ENCODE measurements around the gene CCDC27.

DNA sequence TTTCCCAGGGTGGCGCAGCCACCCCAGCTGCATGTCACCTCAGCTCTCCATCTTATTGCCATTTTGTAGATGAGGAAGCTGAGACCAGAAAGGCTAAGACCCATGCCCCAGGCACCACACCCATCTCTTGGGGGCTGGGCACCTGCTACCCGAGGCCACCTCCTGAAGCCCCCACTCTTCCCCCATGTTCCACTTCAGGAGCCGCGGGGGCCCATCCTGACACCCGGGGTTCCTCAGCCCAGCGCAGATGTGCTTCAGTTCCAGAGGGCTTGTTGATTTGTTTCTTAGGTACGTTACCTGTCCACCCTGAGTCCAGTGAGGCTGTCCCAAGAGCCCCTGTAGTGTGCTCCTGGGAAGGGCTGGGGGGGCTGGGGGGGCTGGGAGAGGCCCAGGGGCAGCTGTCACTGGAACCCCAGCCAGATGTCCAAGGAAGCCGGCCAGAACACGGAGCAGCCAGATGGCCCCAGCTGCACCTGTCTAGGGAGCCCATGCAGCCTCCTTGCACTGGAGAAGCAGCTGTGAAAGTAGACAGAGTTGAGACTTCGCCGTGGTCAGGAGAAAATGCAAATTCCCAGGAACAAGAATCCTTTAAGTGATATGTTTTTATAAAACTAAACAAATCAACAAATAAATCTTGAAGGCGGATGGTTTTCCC is 17.1 kb upstream of the CCDC27 start:
- TF ChIP-seq, protein P1, sequence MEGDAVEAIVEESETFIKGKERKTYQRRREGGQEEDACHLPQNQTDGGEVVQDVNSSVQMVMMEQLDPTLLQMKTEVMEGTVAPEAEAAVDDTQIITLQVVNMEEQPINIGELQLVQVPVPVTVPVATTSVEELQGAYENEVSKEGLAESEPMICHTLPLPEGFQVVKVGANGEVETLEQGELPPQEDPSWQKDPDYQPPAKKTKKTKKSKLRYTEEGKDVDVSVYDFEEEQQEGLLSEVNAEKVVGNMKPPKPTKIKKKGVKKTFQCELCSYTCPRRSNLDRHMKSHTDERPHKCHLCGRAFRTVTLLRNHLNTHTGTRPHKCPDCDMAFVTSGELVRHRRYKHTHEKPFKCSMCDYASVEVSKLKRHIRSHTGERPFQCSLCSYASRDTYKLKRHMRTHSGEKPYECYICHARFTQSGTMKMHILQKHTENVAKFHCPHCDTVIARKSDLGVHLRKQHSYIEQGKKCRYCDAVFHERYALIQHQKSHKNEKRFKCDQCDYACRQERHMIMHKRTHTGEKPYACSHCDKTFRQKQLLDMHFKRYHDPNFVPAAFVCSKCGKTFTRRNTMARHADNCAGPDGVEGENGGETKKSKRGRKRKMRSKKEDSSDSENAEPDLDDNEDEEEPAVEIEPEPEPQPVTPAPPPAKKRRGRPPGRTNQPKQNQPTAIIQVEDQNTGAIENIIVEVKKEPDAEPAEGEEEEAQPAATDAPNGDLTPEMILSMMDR (IDR thresholded peaks at IDR 0.05), result no peak
- no peak for TF ChIP-seq POLR2A (IDR thresholded peaks at IDR 0.05)

All from Peyer's patch (tissue), 4 donors.